Loucy (cell line): Measurements from ENCODE around the gene MRTFA.

Experiments used
- H2AFZ ChIP-seq: fragments of 200-600 bp; sonication (generic); 2 replicates; pipeline ENCODE4 v1.6.0; 2016; ENCODE audit warnings: antibody characterized with exemption, mild to moderate bottlenecking, low read length, moderate library complexity
- H3F3A ChIP-seq: fragments of 200-600 bp; 2 replicates; pipeline ENCODE4 v1.6.0; 2016; ENCODE audit warnings: antibody characterized with exemption, low read depth, mild to moderate bottlenecking
- H3K27me3 ChIP-seq: fragments of 200-600 bp; sonication (generic); 2 replicates; pipeline ENCODE4 v1.6.1; 2014; ENCODE audit warnings: low read length, mild to moderate bottlenecking; ENCODE audit not compliant: insufficient read depth, poor library complexity, severe bottlenecking
- H3K36me3 ChIP-seq: fragments of 200-600 bp; sonication (generic); 2 replicates; pipeline ENCODE4 v1.6.1; 2016; ENCODE audit warnings: low read length; ENCODE audit not compliant: insufficient read depth
- H3K4me1 ChIP-seq: fragments of 200-600 bp; sonication (generic); 2 replicates; pipeline ENCODE4 v1.5.1; 2014; ENCODE audit warnings: low read length, mild to moderate bottlenecking; ENCODE audit not compliant: insufficient read depth, poor library complexity, severe bottlenecking
- H3K4me2 ChIP-seq: fragments of 200-600 bp; sonication (generic); 2 replicates; pipeline ENCODE4 v1.6.0; 2014; ENCODE audit warnings: antibody characterized with exemption, low read length, low read depth, mild to moderate bottlenecking; ENCODE audit not compliant: poor library complexity, severe bottlenecking
- H3K4me3 ChIP-seq: fragments of 200-600 bp; sonication (generic); 2 replicates; pipeline ENCODE4 v1.5.1; 2014; ENCODE audit warnings: low read length, mild to moderate bottlenecking, mixed read lengths; ENCODE audit not compliant: poor library complexity, severe bottlenecking
- H3K79me2 ChIP-seq: fragments of 200-600 bp; sonication (generic); 2 replicates; pipeline ENCODE4 v1.6.1; 2014; ENCODE audit warnings: low read length; ENCODE audit not compliant: insufficient read depth
- H3K9ac ChIP-seq: fragments of 200-600 bp; sonication (generic); 2 replicates; pipeline ENCODE4 v1.6.0; 2014; ENCODE audit warnings: mild to moderate bottlenecking, low read depth, low read length, moderate library complexity; ENCODE audit not compliant: poor library complexity, severe bottlenecking
- H3K9me2 ChIP-seq: fragments of 200-600 bp; sonication (generic); replicated peaks from 2 replicates; pipeline ENCODE4 v1.6.1; 2016; ENCODE audit warnings: low read depth, low read length, mixed read lengths
- H3K9me3 ChIP-seq: fragments of 200-600 bp; sonication (generic); 2 replicates; pipeline ENCODE4 v1.6.1; 2014; ENCODE audit warnings: mild to moderate bottlenecking, antibody characterized with exemption, low read length, low read depth; ENCODE audit not compliant: insufficient read depth
- H4K20me1 ChIP-seq: fragments of 200-600 bp; sonication (generic); 2 replicates; pipeline ENCODE4 v1.6.0; 2014; ENCODE audit warnings: antibody characterized with exemption, low read length, mild to moderate bottlenecking; ENCODE audit not compliant: insufficient read depth, poor library complexity, severe bottlenecking
- CTCF ChIP-seq: fragments of 200-600 bp; sonication (generic); conservative IDR thresholded peaks from 2 replicates; pipeline ENCODE4 v1.5.1; 2014; ENCODE audit warnings: mild to moderate bottlenecking, antibody characterized with exemption, low read length
- EZH2phosphoT487 ChIP-seq: fragments of 200-600 bp; IDR thresholded peaks from 2 replicates; pipeline ENCODE4 v1.6.1; 2018; ENCODE audit warnings: antibody characterized with exemption, mild to moderate bottlenecking, moderate library complexity, borderline replicate concordance

Gene MRTFA

DNA sequence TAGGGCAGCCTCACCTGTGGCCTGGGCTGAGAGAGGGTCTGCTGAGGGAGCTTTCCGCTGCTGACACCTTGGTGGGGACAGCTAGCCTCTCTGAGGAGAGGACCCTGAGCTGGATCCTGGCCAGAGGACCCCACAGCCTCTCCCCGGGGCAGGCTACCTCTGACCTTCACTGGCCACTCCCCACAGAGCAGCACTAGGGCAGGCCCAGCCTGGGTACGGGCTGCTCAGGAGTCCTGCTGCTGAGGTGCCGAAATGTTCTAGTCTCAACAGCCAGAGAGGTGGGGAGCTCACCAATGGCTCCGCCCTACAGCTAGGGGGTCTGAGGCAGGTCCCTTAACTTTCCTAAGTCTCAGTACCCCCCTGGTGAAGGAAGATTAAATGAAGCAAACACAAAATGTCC is 218.6 kb downstream of the MRTFA start:
- TF ChIP-seq EZH2phosphoT487: no peak
- TF ChIP-seq CTCF: no peak
- Histone ChIP-seq H3K4me2 (no peak overlapping the region), H3K4me3 (no peak overlapping the region), H3K9me2 (no peaks in the 10 kb centered on the region), H3K4me1 (peaks cover 9% of the 10 kb centered on the region), H3K9me3 (no peaks in the 10 kb centered on the region), H3K36me3 (peaks cover 68% of the 10 kb centered on the region; the same call in 1 of the 2 replicates), H2AFZ (no peak overlapping the region), H3K79me2 (no peaks in the 10 kb centered on the region), H4K20me1 (no peaks in the 10 kb centered on the region), H3K9ac (no peak overlapping the region), H3K27me3 (no peaks in the 10 kb centered on the region), H3F3A (no peaks in the 10 kb centered on the region)

GRCh38 chr22:40417041-40417440 is 219.5 kb downstream of the MRTFA start:
- H4K20me1 ChIP-seq: no peaks in the 10 kb centered on the region
- H3K9me2 ChIP-seq: no peaks in the 10 kb centered on the region
- H3F3A ChIP-seq: no peaks in the 10 kb centered on the region; the same call in 1 of the 2 replicates
- peaks cover 65% of the 10 kb centered on the region; the same call in 1 of the 2 replicates for H3K36me3 ChIP-seq
- H2AFZ ChIP-seq: no peak overlapping the region
- TF ChIP-seq CTCF (no peak), EZH2phosphoT487 (no peak)
- H3K27me3 ChIP-seq: no peaks in the 10 kb centered on the region
- no peak overlapping the region for H3K9ac ChIP-seq
- H3K4me2 ChIP-seq: no peak overlapping the region
- peaks cover 9% of the 10 kb centered on the region for H3K4me1 ChIP-seq
- H3K9me3 ChIP-seq: no peaks in the 10 kb centered on the region
- H3K79me2 ChIP-seq: no peaks in the 10 kb centered on the region
- H3K4me3 ChIP-seq: no peak overlapping the region

GRCh38 chr22:40416636-40417035 is 219.9 kb downstream of the MRTFA start:
- no peak overlapping the region for H3K9ac ChIP-seq
- H3K36me3 ChIP-seq: peaks cover 65% of the 10 kb centered on the region; the same call in 1 of the 2 replicates
- peaks cover 9% of the 10 kb centered on the region for H3K4me1 ChIP-seq
- no peaks in the 10 kb centered on the region for H3K9me3 ChIP-seq
- H3K4me3 ChIP-seq: no peak overlapping the region
- no peaks in the 10 kb centered on the region for H3K79me2 ChIP-seq
- H3K4me2 ChIP-seq: no peak overlapping the region
- no peak overlapping the region for H2AFZ ChIP-seq
- no peaks in the 10 kb centered on the region for H3K27me3 ChIP-seq
- no peaks in the 10 kb centered on the region; the same call in 1 of the 2 replicates for H3F3A ChIP-seq
- H4K20me1 ChIP-seq: no peaks in the 10 kb centered on the region
- TF ChIP-seq CTCF: no peak
- TF ChIP-seq EZH2phosphoT487: no peak
- no peaks in the 10 kb centered on the region for H3K9me2 ChIP-seq
